ENCODE results near the gene NELFB.

The NELFB gene

DNA sequence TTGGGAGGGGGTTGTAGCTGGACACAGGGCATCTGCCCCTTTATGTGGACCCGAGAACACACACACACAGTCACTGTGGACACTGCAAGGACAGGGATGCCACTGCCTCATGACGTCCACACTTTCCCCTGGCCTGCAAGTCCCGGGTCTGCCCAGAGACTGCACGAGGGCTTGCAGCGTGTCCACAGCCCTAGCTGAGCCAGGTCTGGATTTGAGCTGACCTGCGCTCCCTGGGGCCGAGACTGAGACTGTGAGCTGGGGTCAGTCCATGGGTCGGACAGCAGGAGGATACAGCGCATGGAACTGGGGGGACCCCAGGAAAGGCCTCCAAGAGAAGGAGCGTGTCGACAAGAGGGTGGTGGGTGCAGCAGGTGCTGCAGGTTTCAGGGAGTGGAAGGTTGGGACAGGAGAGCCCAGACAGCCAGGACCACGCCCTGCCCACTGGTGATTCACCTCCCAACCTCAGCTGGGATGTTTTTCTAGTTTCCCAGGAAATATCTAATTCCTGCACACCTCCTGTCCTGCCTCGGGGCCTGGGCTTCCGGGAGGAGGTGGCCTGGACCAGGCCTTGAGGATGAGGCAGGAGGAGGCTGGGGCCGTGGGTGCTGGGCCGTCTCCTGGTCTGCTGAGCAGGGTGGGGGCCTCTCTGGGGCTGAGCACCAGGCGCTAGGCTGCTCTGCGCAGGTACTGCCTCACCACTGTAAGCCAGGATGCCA lies 28.6 kb upstream of the NELFB start:
- no peaks in the 10 kb centered on the region for H3K9me3 ChIP-seq (ENCODE audit: severe bottlenecking)
- H3K27me3 ChIP-seq (ENCODE audit: insufficient read depth, low read depth, severe bottlenecking), result no peaks in the 10 kb centered on the region
- no peak for DNase-seq
- no peak for TF ChIP-seq CTCF (IDR thresholded peaks at IDR 0.05; ENCODE audit: low read depth, low read length)
- no peak overlapping the region for H3K27ac ChIP-seq
- H3K4me3 ChIP-seq (ENCODE audit: low read depth, low read length), result no peak overlapping the region
- H3K36me3 ChIP-seq, result no peaks in the 10 kb centered on the region

- no peak within 1 kb of the TSS for H3K27ac ChIP-seq
- no peaks in the 10 kb centered on the region for H3K36me3 ChIP-seq
- no peaks in the 10 kb centered on the region for H3K27me3 ChIP-seq (ENCODE audit: insufficient read depth, low read depth, severe bottlenecking)
- peak; percentile 82 for TF ChIP-seq CTCF (IDR thresholded peaks at IDR 0.05; ENCODE audit: low read depth, low read length)
- peak; percentile 72 for DNase-seq
- no peak within 1 kb of the TSS for H3K4me3 ChIP-seq (ENCODE audit: low read depth, low read length)
- H3K9me3 ChIP-seq (ENCODE audit: severe bottlenecking), result no peaks in the 10 kb centered on the region
These were observed 27.9 kb upstream of the NELFB start, which contains the start of gene RNF224 for GRCh38 chr9:137227054-137227852. Gene RNF224 (plus strand): TSS chr9:137227502. CDS start chr9:137228336, 834 bp downstream.

DNA sequence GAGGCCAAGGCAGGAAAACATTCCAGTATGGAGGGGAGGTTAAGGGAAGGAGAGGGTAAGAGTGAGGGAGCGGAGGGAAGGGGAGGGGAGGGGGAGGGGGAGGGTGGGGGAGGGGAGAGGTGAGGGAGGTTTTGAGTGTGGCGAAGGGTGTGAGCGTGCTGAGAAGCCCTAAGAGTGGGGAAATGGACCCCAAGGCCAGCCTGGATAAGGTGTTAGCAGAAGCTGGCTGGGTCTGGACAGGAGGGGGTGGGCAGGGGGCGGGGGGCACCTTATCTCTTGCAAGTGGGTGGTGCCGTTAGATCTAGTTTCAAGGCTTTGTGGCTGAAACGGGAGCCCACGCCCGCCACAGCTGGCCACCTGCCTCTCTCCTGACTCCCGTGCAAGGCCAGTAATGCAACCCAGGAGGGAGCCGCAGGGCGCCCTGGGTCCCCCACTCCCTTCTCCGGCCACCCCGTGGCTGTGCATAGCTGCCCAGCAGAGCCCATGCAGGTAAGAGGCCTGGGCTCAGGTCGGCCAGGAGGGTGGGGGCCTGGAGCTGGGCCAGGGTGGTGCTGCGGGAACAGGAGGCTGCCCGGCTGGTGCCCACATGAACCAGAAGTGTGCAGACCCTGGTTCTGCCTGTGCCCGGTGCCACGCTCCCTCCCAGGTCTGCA lies 27.1 kb upstream of the NELFB start:
- Histone ChIP-seq H3K9me3 (ENCODE audit: severe bottlenecking) (no peaks in the 10 kb centered on the region), H3K4me3 (ENCODE audit: low read depth, low read length) (no peak overlapping the region), H3K27me3 (ENCODE audit: insufficient read depth, low read depth, severe bottlenecking) (no peaks in the 10 kb centered on the region), H3K36me3 (no peaks in the 10 kb centered on the region), H3K27ac (no peak overlapping the region)
- no peak for TF ChIP-seq CTCF (IDR thresholded peaks at IDR 0.05; ENCODE audit: low read depth, low read length)
- DNase-seq, result no peak

DNA sequence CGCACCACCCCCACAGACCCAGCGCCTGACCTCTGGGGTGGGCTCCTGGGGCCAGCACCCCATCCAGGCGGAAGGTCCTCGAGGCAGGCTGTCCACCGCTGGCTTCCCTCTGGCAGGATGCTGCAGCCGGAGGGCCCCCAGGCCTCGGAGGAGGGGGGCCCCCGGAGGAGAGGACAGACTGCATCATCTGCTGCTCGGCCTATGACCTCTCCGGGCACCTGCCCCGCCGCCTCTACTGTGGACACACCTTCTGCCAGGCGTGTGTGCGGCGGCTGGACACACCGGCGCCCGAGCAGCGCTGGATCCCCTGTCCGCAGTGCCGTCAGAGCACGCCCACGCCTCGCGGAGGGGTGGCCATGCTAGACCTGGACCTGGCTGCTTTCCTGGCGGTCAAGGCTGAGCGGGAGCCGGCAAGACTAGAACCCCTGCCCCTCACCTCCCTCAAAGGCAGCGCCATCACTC lies 26.6 kb upstream of the NELFB start:
- no peak overlapping the region for H3K27ac ChIP-seq
- H3K36me3 ChIP-seq, result no peaks in the 10 kb centered on the region
- H3K4me3 ChIP-seq (ENCODE audit: low read depth, low read length), result no peak overlapping the region
- H3K9me3 ChIP-seq (ENCODE audit: severe bottlenecking), result no peaks in the 10 kb centered on the region
- H3K27me3 ChIP-seq (ENCODE audit: insufficient read depth, low read depth, severe bottlenecking), result no peaks in the 10 kb centered on the region
- DNase-seq, result no peak
- no peak for TF ChIP-seq CTCF (IDR thresholded peaks at IDR 0.05; ENCODE audit: low read depth, low read length)

- TF ChIP-seq CTCF (IDR thresholded peaks at IDR 0.05; ENCODE audit: low read depth, low read length), result no peak
- Histone ChIP-seq H3K36me3 (no peaks in the 10 kb centered on the region), H3K4me3 (ENCODE audit: low read depth, low read length) (no peak overlapping the region), H3K27me3 (ENCODE audit: insufficient read depth, low read depth, severe bottlenecking) (no peaks in the 10 kb centered on the region), H3K27ac (no peak overlapping the region), H3K9me3 (ENCODE audit: severe bottlenecking) (no peaks in the 10 kb centered on the region)
- no peak for DNase-seq
These were observed 25.9 kb upstream of the NELFB start for GRCh38 chr9:137228968-137229896.

Measured in WERI-Rb-1 (cell line).